Liver (tissue), 2 donors: ENCODE results near the gene DCLK2.

Source experiments
- MAX ChIP-seq: IDR thresholded peaks from 2 replicates; pipeline ENCODE4 v1.6.1; 2016; ENCODE audit warnings: antibody characterized with exemption
- ZBTB33 ChIP-seq: IDR thresholded peaks from 2 replicates; pipeline ENCODE4 v1.6.1; 2016; ENCODE audit warnings: antibody characterized with exemption
- TF ChIP-seq, protein P1 (sequence below): fragments of 150-350 bp; IDR thresholded peaks from 2 replicates; pipeline ENCODE4 v1.5.1; 2017; ENCODE audit warnings: improper control_type of control experiment, low read depth, low read length; ENCODE audit not compliant: missing input control
- donor health status: healthy.

DNA sequence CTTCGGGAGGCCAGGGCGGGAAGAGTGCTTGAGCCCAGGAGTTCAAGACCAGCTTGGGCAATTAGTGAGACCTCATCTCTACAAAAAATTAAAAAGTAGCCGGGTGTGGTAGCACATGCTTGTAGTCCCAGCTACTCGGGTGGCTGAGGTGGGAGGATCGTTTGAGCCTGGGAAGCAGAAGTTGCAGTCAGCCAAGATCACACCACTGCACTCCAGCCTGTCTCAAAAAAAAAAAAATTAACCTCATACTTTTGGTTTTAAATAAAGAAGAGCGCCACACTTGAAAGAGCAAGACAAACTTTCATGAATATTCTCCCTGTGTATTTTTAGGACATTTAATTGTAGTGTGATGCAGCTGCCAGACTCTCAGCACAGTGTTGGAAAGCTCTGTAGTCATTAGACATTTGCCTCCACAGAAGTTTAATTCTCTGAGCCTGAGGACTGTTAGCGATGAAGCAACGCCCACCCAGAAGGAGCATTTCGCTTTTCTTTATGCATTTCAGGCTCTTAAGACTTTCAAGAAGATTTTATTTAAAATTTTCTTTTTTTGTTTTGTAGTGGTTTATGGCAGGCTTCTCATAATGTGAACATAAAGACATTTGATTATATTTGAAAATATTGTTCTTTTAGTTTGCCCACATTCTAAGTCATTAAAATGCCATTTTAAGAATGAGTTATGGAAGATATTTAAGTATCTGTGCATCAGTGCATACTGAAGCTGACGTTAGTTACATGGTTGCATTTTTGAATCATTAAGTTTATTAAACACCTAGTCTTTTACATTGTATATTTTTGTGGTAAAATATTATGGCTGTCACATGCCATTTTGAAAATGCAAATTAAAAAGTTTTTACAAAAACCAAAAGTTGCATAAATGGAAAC lies 45.8 kb downstream of the DCLK2 start:
- TF ChIP-seq MAX (no peak), ZBTB33 (no peak)
- TF ChIP-seq, protein P1, sequence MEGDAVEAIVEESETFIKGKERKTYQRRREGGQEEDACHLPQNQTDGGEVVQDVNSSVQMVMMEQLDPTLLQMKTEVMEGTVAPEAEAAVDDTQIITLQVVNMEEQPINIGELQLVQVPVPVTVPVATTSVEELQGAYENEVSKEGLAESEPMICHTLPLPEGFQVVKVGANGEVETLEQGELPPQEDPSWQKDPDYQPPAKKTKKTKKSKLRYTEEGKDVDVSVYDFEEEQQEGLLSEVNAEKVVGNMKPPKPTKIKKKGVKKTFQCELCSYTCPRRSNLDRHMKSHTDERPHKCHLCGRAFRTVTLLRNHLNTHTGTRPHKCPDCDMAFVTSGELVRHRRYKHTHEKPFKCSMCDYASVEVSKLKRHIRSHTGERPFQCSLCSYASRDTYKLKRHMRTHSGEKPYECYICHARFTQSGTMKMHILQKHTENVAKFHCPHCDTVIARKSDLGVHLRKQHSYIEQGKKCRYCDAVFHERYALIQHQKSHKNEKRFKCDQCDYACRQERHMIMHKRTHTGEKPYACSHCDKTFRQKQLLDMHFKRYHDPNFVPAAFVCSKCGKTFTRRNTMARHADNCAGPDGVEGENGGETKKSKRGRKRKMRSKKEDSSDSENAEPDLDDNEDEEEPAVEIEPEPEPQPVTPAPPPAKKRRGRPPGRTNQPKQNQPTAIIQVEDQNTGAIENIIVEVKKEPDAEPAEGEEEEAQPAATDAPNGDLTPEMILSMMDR = no peak
